Neural crest cell (in vitro differentiated cells): ENCODE data around the gene C1orf232. TPM values are rescaled to one million over a fixed set of nuclear protein-coding genes. Genes with fewer than 3 reads are reported as not detected.

ENCODE experiments used
- DNase-seq: peaks from one replicate; pipeline ENCODE4 v3.0.0; 2021; ENCODE audit warnings: low read depth, mixed read lengths, low spot score
- H3K27ac Mint-ChIP-seq: one replicate; pipeline ENCODE4 v1.8.0; 2021; ENCODE audit warnings: mild to moderate bottlenecking, mixed read lengths; ENCODE audit not compliant: unreplicated experiment
- H3K27me3 Mint-ChIP-seq: 2 replicates; pipeline ENCODE4 v1.8.0; 2021; ENCODE audit warnings: low read depth, mild to moderate bottlenecking, mixed read lengths
- H3K36me3 Mint-ChIP-seq: 2 replicates; pipeline ENCODE4 v1.8.0; 2021; ENCODE audit warnings: low read depth, mild to moderate bottlenecking, mixed read lengths
- H3K4me1 Mint-ChIP-seq: 2 replicates; pipeline ENCODE4 v1.8.0; 2021; ENCODE audit warnings: mixed read lengths
- H3K4me3 Mint-ChIP-seq: one replicate; pipeline ENCODE4 v1.8.0; 2021; ENCODE audit warnings: mild to moderate bottlenecking, mixed read lengths
- H3K9me3 Mint-ChIP-seq: 2 replicates; pipeline ENCODE4 v1.8.0; 2021; ENCODE audit warnings: mixed read lengths
- total RNA-seq: library from RNA; stranded (reverse); gene quantifications from 2 replicates; pipeline ENCODE4 v1.2.1, GENCODE V29; 2021
- TF ChIP-seq, protein P1 (sequence below): fragments of 200-600 bp; sonication (generic); conservative IDR thresholded peaks from 2 replicates; pipeline ENCODE4 v1.5.0; 2021; ENCODE audit warnings: antibody characterized with exemption, mild to moderate bottlenecking

Gene C1orf232
- total RNA-seq, 1 donor from 2014 or later: not detected

DNA sequence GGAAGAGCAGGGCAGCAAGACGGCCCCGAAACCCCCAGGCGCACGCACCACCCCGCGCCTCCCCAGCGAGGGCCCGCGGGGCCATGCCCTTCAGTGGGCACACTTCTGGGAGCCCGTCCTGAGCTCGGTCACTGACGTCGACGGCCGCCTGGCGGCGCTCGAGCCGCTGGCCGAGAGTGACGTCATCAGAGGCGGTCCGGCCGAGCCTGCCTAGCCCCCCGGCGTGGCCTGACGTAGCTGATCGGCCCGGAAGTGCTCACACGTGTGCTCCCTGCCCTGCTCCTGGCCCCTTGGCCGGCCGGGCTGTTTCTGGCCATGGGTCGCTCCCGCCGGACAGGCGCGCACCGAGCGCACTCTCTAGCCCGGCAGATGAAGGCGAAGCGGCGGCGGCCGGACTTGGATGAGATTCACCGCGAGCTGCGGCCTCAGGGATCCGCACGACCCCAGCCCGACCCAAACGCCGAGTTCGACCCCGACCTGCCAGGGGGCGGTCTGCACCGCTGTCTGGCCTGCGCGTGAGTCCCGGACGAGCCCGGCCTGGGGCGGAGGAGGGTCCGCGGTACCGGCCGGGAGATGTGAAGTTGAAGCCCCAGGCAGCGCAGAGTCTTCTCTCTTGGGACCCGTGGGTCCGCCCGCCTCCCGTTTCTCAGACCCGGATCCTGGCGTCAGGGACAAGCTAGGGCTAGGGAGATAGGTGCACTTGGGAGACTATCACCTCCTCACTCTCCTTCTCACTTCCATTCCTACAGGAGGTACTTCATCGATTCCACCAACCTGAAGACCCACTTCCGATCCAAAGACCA, 1.1 kb upstream of the C1orf232 start, which contains the start of gene ZNF593:
Gene ZNF593, plus strand, starts transcription at position 240 of the 803 bp plus-strand sequence. Its CDS starts 76 bp downstream, at position 316.
- Mint-ChIP-seq H3K36me3 (no peaks in the 10 kb centered on the region), H3K4me1 (peaks cover 33% of the 10 kb centered on the region), H3K4me3 (peak within 1 kb of the TSS; percentile 90), H3K9me3 (no peaks in the 10 kb centered on the region), H3K27ac (peak within 1 kb of the TSS; percentile 89), H3K27me3 (no peaks in the 10 kb centered on the region)
- TF ChIP-seq, protein P1, sequence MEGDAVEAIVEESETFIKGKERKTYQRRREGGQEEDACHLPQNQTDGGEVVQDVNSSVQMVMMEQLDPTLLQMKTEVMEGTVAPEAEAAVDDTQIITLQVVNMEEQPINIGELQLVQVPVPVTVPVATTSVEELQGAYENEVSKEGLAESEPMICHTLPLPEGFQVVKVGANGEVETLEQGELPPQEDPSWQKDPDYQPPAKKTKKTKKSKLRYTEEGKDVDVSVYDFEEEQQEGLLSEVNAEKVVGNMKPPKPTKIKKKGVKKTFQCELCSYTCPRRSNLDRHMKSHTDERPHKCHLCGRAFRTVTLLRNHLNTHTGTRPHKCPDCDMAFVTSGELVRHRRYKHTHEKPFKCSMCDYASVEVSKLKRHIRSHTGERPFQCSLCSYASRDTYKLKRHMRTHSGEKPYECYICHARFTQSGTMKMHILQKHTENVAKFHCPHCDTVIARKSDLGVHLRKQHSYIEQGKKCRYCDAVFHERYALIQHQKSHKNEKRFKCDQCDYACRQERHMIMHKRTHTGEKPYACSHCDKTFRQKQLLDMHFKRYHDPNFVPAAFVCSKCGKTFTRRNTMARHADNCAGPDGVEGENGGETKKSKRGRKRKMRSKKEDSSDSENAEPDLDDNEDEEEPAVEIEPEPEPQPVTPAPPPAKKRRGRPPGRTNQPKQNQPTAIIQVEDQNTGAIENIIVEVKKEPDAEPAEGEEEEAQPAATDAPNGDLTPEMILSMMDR: peak; percentile 89
- peak; percentile 89 for DNase-seq

DNA sequence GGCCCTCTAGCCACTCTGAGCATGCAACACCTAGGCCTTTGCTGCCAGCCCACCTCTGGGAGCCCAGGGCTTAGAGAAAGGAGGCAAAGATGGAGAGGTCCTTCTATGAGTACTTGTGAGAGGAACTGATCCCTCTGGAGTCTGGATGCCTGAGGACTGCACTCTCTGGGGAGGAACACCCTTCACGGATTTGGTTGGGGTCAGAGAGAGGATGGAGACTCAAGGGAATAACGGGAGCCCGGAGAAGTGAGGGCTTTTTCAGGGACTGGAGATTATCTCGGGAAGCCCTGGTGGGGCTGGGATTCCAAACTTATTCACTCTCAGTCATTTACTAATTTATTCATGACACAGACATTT, 413 bp upstream of the C1orf232 start:
- Mint-ChIP-seq H3K4me3 (peak overlapping the region; percentile 90), H3K36me3 (no peaks in the 10 kb centered on the region), H3K9me3 (no peaks in the 10 kb centered on the region), H3K4me1 (peaks cover 38% of the 10 kb centered on the region), H3K27me3 (no peaks in the 10 kb centered on the region), H3K27ac (peak overlapping the region; percentile 89)
- TF ChIP-seq, protein P1: no peak
- no peak for DNase-seq

GRCh38 chr1:26166719-26167281, 2.0 kb downstream of the C1orf232 start:
- peak overlapping the region; percentile 2 for H3K4me3 Mint-ChIP-seq
- TF ChIP-seq, protein P1: no peak
- no peak for DNase-seq
- H3K36me3 Mint-ChIP-seq: no peaks in the 10 kb centered on the region
- H3K9me3 Mint-ChIP-seq: no peaks in the 10 kb centered on the region
- peaks cover 6% of the 10 kb centered on the region for H3K27me3 Mint-ChIP-seq
- no peak overlapping the region for H3K27ac Mint-ChIP-seq
- peaks cover 44% of the 10 kb centered on the region for H3K4me1 Mint-ChIP-seq

DNA sequence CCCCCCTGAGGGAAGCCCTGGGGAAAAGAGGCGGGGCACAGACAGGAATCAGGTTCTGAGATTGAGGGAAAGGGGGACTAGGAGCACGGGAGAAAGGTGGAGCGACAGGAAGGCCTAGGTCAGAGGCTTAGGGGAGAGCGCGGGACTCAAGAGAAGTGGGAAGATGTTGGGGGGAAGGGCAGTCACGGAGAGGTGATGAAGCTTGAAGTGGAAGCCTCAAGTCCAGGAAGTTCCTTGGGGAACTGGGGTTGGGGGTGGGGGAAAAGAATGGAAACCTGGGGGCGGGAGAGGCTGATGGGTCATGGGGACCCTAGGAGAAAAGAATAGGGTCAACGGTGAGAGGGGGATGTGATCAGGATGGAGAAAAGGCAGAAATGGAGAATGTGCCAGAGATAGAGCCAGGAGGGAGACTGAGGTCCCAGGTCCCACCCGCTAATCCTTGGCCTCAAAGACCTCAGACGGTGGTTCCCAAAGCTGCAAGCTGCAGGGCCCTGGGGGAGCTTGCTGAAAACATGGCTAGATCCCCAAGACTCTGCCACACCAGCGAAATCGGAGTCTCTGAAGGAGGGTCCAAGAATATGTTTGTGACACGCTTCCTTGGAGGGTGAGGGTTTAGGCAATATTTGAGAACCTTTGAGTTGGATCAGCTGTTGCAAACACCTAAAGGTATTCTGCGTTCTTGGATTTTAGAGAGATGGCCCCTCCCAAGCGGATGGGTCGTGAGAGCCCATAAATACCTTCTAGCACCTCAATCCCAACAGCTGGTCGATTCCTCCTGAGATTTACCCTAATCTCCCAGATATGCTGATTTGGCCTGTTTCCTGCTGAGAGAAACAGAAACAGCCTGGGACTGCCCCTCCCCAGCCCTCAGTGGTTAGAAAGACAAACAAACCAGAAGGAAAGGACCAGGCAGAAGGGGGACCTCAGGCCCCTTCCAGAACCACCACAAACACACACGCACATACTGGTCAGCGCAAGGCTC, 3.6 kb downstream of the C1orf232 start:
- TF ChIP-seq, protein P1: no peak
- H3K27me3 Mint-ChIP-seq: peaks cover 9% of the 10 kb centered on the region
- peaks cover 40% of the 10 kb centered on the region for H3K4me1 Mint-ChIP-seq
- H3K36me3 Mint-ChIP-seq: no peaks in the 10 kb centered on the region
- peak overlapping the region; percentile 71 for H3K4me3 Mint-ChIP-seq
- no peaks in the 10 kb centered on the region for H3K9me3 Mint-ChIP-seq
- peak overlapping the region; percentile 62 for H3K27ac Mint-ChIP-seq
- no peak for DNase-seq
